K562 (cell line): ENCODE measurements around the gene GLB1L. TPM values are rescaled to one million over a fixed set of nuclear protein-coding genes. Genes with fewer than 3 reads are reported as not detected.

Experiments
- CCNT2 ChIP-seq: IDR thresholded peaks from 2 replicates; pipeline ENCODE4 v1.6.1; 2011; ENCODE audit warnings: borderline replicate concordance, low read depth, mild to moderate bottlenecking, moderate library complexity, mixed read lengths, low read length; ENCODE audit not compliant: insufficient read length; ENCODE audit errors: extremely low read depth
- CEBPB ChIP-seq: fragments of 450-650 bp; IDR thresholded peaks from 2 replicates; pipeline ENCODE4 v1.6.1; 2016; ENCODE audit warnings: missing genetic modification characterization, missing compliant biosample characterization
- HDAC1 ChIP-seq, 2 experiments: fragments of 450-650 bp; IDR thresholded peaks; 2 replicates each; pipeline ENCODE4 v1.6.1; 2016 to 2017; ENCODE audit warnings: inconsistent platforms in 1 of 2, mild to moderate bottlenecking in 1 of 2, moderate library complexity in 1 of 2
- KAT2B ChIP-seq: IDR thresholded peaks from one replicate; pipeline ENCODE4 v1.6.1; 2012; ENCODE audit warnings: low read depth, mild to moderate bottlenecking, control low read depth, inconsistent platforms, low read length, moderate library complexity
- KLF10 ChIP-seq: fragments of 250-450 bp; sonication (Bioruptor Pico); IDR thresholded peaks from 2 replicates; pipeline ENCODE4 v1.6.1; 2021; ENCODE audit warnings: matching md5 sums
- MEF2D ChIP-seq: conservative IDR thresholded peaks from 2 replicates; pipeline ENCODE4 v1.6.1; 2016; ENCODE audit warnings: low read depth, missing genetic modification characterization, missing compliant biosample characterization
- PHB ChIP-seq: fragments of 250-450 bp; sonication (Bioruptor Pico); IDR thresholded peaks from 2 replicates; pipeline ENCODE4 v1.5.0; 2021
- TAF1 ChIP-seq: IDR thresholded peaks from 2 replicates; pipeline ENCODE4 v1.6.1; 2011; ENCODE audit warnings: mild to moderate bottlenecking, low read length, moderate library complexity; ENCODE audit not compliant: insufficient read depth, control insufficient read depth, severe bottlenecking; ENCODE audit errors: extremely low read depth
- TAF9B ChIP-seq: fragments of 450-650 bp; IDR thresholded peaks from 2 replicates; pipeline ENCODE4 v1.6.1; 2018; ENCODE audit warnings: mild to moderate bottlenecking; ENCODE audit not compliant: partially characterized antibody
- TARDBP ChIP-seq: fragments of 450-650 bp; IDR thresholded peaks from 2 replicates; pipeline ENCODE4 v1.6.1; 2016
- TBL1XR1 ChIP-seq, 2 experiments: IDR thresholded peaks; 2 replicates each; pipeline ENCODE4 v1.6.1; 2012; ENCODE audit warnings: improper control_type of control experiment in 2 of 2, low read length in 2 of 2, mild to moderate bottlenecking in 1 of 2
- TEAD4 ChIP-seq, 2 experiments: sonication (generic) in 1 of 2; formaldehyde crosslinking in 1 of 2; IDR thresholded peaks; 2 replicates each; pipeline versions ENCODE4 v1.6.1 to v1.8.0; 2012 to 2022; ENCODE audit warnings: borderline replicate concordance in 1 of 2, inconsistent platforms in 1 of 2, low read length in 1 of 2, mild to moderate bottlenecking in 1 of 2, missing genetic modification reagents in 1 of 2
- TGIF2 ChIP-seq: sonication (generic); formaldehyde crosslinking; IDR thresholded peaks from 2 replicates; pipeline ENCODE4 v1.8.1; 2022; ENCODE audit warnings: mild to moderate bottlenecking, missing genetic modification reagents, moderate library complexity
- ZNF146 ChIP-seq: IDR thresholded peaks from one replicate; pipeline ENCODE4 v1.6.1; 2018; ENCODE audit warnings: missing compliant biosample characterization; ENCODE audit not compliant: unreplicated experiment
- ZNF699 ChIP-seq: fragments of 250-450 bp; sonication (Bioruptor Pico); IDR thresholded peaks from 2 replicates; pipeline ENCODE4 v1.8.0; 2021; ENCODE audit warnings: mild to moderate bottlenecking, moderate library complexity; ENCODE audit not compliant: insufficient replicate concordance
- polyA plus RNA-seq, 8 experiments: library from polyadenylated mRNA; depleted of rRNA in 4 of 8; stranded (reverse) in 5 of 8; unstranded in 3 of 8; fragments of >200 nt; fragmentation: Nextera tagmentation in 2 of 8; fragmentation: Illumina TruSeq in 1 of 8; extraction: Ambion mirVana in 2 of 8; extraction: Trizol in 1 of 8; gene quantifications; 2 replicates each; pipeline versions ENCODE4 v1.2.1 to v1.2.3, GENCODE V29; 2011 to 2014; ENCODE audit warnings: inconsistent platforms in 1 of 8, missing spikeins in 1 of 8
- total RNA-seq, 7 experiments: library from RNA; depleted of rRNA in 6 of 7; stranded (reverse); fragments of >200 nt in 6 of 7; fragmentation: Illumina TruSeq in 2 of 7; extraction: Trizol in 2 of 7; gene quantifications; 2 replicates each; pipeline versions ENCODE4 v1.2.1 to v1.2.3, GENCODE V29; 2011 to 2021; ENCODE audit warnings: low replicate concordance in 1 of 7
- TF ChIP-seq, protein P1 (sequence below): IDR thresholded peaks from 2 replicates; pipeline ENCODE4 v1.6.1; 2011; ENCODE audit warnings: borderline replicate concordance, low read depth, mild to moderate bottlenecking, moderate library complexity, low read length; ENCODE audit not compliant: insufficient read depth, poor library complexity, severe bottlenecking
- TF ChIP-seq, protein P2 (sequence below): fragments of 450-650 bp; IDR thresholded peaks from 2 replicates; pipeline ENCODE4 v1.6.1; 2017; ENCODE audit warnings: antibody characterized with exemption, mild to moderate bottlenecking
- TF ChIP-seq, protein P3 (sequence below): sonication (generic); formaldehyde crosslinking; IDR thresholded peaks from 2 replicates; pipeline ENCODE4 v1.8.1; 2023; ENCODE audit warnings: mild to moderate bottlenecking, missing genetic modification reagents

Gene GLB1L
- total and polyA plus RNA-seq, 9 of the 15 experiments (the other 6 are each of a cell fraction or from before 2014, with no cell fraction given), result 0.42 to 2.9 (median 2.5) TPM

DNA sequence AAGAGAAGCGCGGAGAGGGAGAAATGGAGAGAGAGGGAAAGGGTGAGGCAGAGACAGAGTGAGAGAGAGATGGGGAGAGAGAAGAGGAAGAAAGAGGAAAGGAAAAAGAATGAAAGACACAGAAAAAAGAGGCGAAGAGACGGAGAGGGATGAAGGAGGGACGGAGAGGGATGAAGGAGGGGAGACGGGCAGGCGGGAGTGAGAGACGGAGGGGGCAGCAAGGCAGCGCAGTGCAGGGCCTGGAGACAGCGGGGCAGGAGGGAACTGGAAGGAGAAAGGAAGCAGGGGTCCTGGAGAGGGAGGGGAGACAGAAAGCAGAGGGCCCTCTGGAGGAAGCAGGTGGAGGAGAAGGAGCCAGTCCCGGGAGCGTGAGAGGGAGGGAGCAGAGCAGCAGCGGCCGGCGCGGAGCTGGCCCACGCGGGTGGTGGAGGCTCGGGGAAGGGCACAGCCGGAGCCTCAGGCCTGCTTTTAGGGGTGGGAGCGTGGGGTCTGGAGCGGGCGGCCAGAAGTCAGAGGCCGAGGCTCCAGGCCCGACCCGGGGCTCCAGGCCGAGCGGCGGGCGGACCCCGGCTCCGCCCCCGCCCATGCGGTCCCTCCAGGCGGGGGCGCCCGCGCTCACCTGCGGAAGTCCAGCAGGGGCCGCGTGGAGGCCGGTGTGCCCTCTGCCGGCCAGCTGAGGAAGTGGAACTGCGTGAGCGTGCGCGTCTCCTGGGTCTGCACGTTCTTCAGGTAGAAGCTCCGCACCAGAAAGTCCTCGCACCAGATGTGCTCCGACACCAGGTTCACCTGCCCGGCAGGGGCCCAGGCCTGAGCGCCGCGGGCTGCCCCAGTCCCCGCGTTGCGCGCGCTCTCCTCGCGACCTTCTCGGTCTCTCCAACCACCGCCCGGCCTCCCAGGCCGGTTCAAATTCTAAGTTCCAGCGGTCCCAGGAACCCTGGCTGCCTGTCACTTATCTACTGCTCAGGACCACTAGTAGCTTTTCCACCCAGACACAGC, 49.4 kb upstream of the GLB1L start (continued):
- peak; percentile 49 for TF ChIP-seq TAF1
- no peak for TF ChIP-seq MEF2D (tag)
- 0 out of 4 replicates have a peak, but pooled peaks of 1 of the 2 experiments have one; percentile 61 for TF ChIP-seq TBL1XR1 (IDR thresholded peaks at IDR 0.05; ENCODE audit: low read length in 2 of 2)
- no peak for TF ChIP-seq ZNF699 (CRISPR knock-in tag)
- TF ChIP-seq TGIF2 (CRISPR knock-in tag), result no peak
- TF ChIP-seq, protein P1, sequence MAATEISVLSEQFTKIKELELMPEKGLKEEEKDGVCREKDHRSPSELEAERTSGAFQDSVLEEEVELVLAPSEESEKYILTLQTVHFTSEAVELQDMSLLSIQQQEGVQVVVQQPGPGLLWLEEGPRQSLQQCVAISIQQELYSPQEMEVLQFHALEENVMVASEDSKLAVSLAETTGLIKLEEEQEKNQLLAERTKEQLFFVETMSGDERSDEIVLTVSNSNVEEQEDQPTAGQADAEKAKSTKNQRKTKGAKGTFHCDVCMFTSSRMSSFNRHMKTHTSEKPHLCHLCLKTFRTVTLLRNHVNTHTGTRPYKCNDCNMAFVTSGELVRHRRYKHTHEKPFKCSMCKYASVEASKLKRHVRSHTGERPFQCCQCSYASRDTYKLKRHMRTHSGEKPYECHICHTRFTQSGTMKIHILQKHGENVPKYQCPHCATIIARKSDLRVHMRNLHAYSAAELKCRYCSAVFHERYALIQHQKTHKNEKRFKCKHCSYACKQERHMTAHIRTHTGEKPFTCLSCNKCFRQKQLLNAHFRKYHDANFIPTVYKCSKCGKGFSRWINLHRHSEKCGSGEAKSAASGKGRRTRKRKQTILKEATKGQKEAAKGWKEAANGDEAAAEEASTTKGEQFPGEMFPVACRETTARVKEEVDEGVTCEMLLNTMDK, result peak; percentile 93
- TF ChIP-seq TEAD4 (IDR thresholded peaks at IDR 0.05; ENCODE audit: low read length), result no peak
- no peak for TF ChIP-seq TEAD4 (CRISPR knock-in tag; IDR thresholded peaks at IDR 0.05; ENCODE audit: borderline replicate concordance)
- peak in 1 of 2 experiments; percentile 56; a peak in 2 of 4 replicates for TF ChIP-seq HDAC1 (IDR thresholded peaks at IDR 0.05)
- TF ChIP-seq TARDBP, result no peak
- TF ChIP-seq KLF10 (CRISPR knock-in tag), result no peak
- TF ChIP-seq, protein P2, sequence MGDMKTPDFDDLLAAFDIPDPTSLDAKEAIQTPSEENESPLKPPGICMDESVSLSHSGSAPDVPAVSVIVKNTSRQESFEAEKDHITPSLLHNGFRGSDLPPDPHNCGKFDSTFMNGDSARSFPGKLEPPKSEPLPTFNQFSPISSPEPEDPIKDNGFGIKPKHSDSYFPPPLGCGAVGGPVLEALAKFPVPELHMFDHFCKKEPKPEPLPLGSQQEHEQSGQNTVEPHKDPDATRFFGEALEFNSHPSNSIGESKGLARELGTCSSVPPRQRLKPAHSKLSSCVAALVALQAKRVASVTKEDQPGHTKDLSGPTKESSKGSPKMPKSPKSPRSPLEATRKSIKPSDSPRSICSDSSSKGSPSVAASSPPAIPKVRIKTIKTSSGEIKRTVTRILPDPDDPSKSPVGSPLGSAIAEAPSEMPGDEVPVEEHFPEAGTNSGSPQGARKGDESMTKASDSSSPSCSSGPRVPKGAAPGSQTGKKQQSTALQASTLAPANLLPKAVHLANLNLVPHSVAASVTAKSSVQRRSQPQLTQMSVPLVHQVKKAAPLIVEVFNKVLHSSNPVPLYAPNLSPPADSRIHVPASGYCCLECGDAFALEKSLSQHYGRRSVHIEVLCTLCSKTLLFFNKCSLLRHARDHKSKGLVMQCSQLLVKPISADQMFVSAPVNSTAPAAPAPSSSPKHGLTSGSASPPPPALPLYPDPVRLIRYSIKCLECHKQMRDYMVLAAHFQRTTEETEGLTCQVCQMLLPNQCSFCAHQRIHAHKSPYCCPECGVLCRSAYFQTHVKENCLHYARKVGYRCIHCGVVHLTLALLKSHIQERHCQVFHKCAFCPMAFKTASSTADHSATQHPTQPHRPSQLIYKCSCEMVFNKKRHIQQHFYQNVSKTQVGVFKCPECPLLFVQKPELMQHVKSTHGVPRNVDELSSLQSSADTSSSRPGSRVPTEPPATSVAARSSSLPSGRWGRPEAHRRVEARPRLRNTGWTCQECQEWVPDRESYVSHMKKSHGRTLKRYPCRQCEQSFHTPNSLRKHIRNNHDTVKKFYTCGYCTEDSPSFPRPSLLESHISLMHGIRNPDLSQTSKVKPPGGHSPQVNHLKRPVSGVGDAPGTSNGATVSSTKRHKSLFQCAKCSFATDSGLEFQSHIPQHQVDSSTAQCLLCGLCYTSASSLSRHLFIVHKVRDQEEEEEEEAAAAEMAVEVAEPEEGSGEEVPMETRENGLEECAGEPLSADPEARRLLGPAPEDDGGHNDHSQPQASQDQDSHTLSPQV, result peak; percentile 91
- TF ChIP-seq, protein P3, sequence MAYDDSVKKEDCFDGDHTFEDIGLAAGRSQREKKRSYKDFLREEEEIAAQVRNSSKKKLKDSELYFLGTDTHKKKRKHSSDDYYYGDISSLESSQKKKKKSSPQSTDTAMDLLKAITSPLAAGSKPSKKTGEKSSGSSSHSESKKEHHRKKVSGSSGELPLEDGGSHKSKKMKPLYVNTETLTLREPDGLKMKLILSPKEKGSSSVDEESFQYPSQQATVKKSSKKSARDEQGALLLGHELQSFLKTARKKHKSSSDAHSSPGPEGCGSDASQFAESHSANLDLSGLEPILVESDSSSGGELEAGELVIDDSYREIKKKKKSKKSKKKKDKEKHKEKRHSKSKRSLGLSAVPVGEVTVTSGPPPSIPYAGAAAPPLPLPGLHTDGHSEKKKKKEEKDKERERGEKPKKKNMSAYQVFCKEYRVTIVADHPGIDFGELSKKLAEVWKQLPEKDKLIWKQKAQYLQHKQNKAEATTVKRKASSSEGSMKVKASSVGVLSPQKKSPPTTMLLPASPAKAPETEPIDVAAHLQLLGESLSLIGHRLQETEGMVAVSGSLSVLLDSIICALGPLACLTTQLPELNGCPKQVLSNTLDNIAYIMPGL (CRISPR knock-in tag), result peak; percentile 91
- TF ChIP-seq CCNT2, result peak; percentile 89
- no peak for TF ChIP-seq CEBPB
- no peak for TF ChIP-seq TAF9B
- no peak for TF ChIP-seq PHB
- TF ChIP-seq KAT2B, result peak; percentile 54
- TF ChIP-seq ZNF146 (CRISPR knock-in tag), result no peak
